Liver (tissue), 9 donors: ENCODE data around the gene FARSB. TPM values are rescaled to one million over a fixed set of nuclear protein-coding genes. Genes with fewer than 3 reads are reported as not detected.

Experiments used
- DNase-seq: peaks from one replicate; pipeline ENCODE4 v3.0.0-alpha.2; 2017; ENCODE audit warnings: low spot score
- H3K27ac ChIP-seq, 2 donors: one replicate each; pipeline ENCODE4 v1.7.0; 2013; ENCODE audit warnings: inconsistent platforms in 2 of 2, low read length in 2 of 2, control low read depth in 1 of 2, low read depth in 1 of 2, mild to moderate bottlenecking in 1 of 2
- H3K27me3 ChIP-seq, 4 donors: one replicate each; pipeline versions ENCODE4 v1.6.1 to v1.7.0; 2013; ENCODE audit warnings: low read length in 3 of 4, inconsistent platforms in 1 of 4, mild to moderate bottlenecking in 1 of 4, moderate library complexity in 1 of 4; ENCODE audit not compliant: control insufficient read depth in 4 of 4, insufficient read depth in 4 of 4
- H3K36me3 ChIP-seq, 4 donors: one replicate each; pipeline versions ENCODE4 v1.6.1 to v1.7.0; 2013; ENCODE audit warnings: low read length in 3 of 4, mild to moderate bottlenecking in 3 of 4, low read depth in 1 of 4, moderate library complexity in 1 of 4; ENCODE audit not compliant: control insufficient read depth in 4 of 4, insufficient read depth in 3 of 4
- H3K4me1 ChIP-seq, 4 donors: one replicate each; pipeline versions ENCODE4 v1.6.1 to v1.7.0; 2013; ENCODE audit warnings: low read length in 3 of 4, mild to moderate bottlenecking in 3 of 4, moderate library complexity in 1 of 4; ENCODE audit not compliant: control insufficient read depth in 4 of 4, insufficient read depth in 4 of 4
- H3K4me3 ChIP-seq, 3 donors: one replicate each; pipeline versions ENCODE4 v1.6.1 to v1.7.0; 2013; ENCODE audit warnings: low read length in 3 of 3, control low read depth in 1 of 3, low read depth in 1 of 3, mild to moderate bottlenecking in 1 of 3
- H3K9ac ChIP-seq, 2 donors: one replicate each; pipeline ENCODE4 v1.7.0; 2013; ENCODE audit warnings: low read length in 2 of 2, mild to moderate bottlenecking in 2 of 2, moderate library complexity in 2 of 2, control low read depth in 1 of 2, low read depth in 1 of 2
- H3K9me3 ChIP-seq, 4 donors: one replicate each; pipeline versions ENCODE4 v1.6.1 to v1.7.0; 2013; ENCODE audit warnings: low read length in 3 of 4; ENCODE audit not compliant: control insufficient read depth in 4 of 4
- ATF3 ChIP-seq: IDR thresholded peaks from 2 replicates; pipeline ENCODE4 v1.6.1; 2016; ENCODE audit warnings: antibody characterized with exemption
- EGR1 ChIP-seq, 2 donors: IDR thresholded peaks; 2 replicates each; pipeline ENCODE4 v1.6.1; 2016 to 2018; ENCODE audit warnings: antibody characterized with exemption in 2 of 2, low read depth in 2 of 2
- FOXA2 ChIP-seq: IDR thresholded peaks from 2 replicates; pipeline ENCODE4 v1.6.1; 2016; ENCODE audit warnings: antibody characterized with exemption
- GABPA ChIP-seq, 2 donors: IDR thresholded peaks in 1 of 2; conservative IDR thresholded peaks in 1 of 2; 2 replicates each; pipeline ENCODE4 v1.6.1; 2016; ENCODE audit warnings: antibody characterized with exemption in 2 of 2, mild to moderate bottlenecking in 1 of 2, moderate library complexity in 1 of 2
- HNF4G ChIP-seq: IDR thresholded peaks from 2 replicates; pipeline ENCODE4 v1.6.1; 2016; ENCODE audit warnings: antibody characterized with exemption
- JUND ChIP-seq, 2 donors: IDR thresholded peaks; 2 replicates each; pipeline ENCODE4 v1.6.1; 2016; ENCODE audit warnings: antibody characterized with exemption in 2 of 2
- NR2F2 ChIP-seq: IDR thresholded peaks from 2 replicates; pipeline ENCODE4 v1.6.1; 2016; ENCODE audit warnings: antibody characterized with exemption
- RAD21 ChIP-seq, 2 donors: IDR thresholded peaks; 2 replicates each; pipeline ENCODE4 v1.6.1; 2016; ENCODE audit warnings: antibody characterized with exemption in 2 of 2, mild to moderate bottlenecking in 2 of 2
- RXRA ChIP-seq, 2 donors: IDR thresholded peaks; 2 replicates each; pipeline ENCODE4 v1.6.1; 2017 to 2018; ENCODE audit warnings: antibody characterized with exemption in 2 of 2, mild to moderate bottlenecking in 1 of 2
- SP1 ChIP-seq: IDR thresholded peaks from 2 replicates; pipeline ENCODE4 v1.6.1; 2018; ENCODE audit warnings: antibody characterized with exemption, mild to moderate bottlenecking
- TAF1 ChIP-seq: conservative IDR thresholded peaks from 2 replicates; pipeline ENCODE4 v1.6.1; 2016; ENCODE audit warnings: antibody characterized with exemption, mild to moderate bottlenecking
- YY1 ChIP-seq: IDR thresholded peaks from 2 replicates; pipeline ENCODE4 v1.6.1; 2016; ENCODE audit warnings: antibody characterized with exemption, mild to moderate bottlenecking
- ZBTB33 ChIP-seq: IDR thresholded peaks from 2 replicates; pipeline ENCODE4 v1.6.1; 2016; ENCODE audit warnings: antibody characterized with exemption
- WGBS: extraction: QIAGEN DNeasy Blood & Tissue Kit; methylation state at CpG from one replicate; pipeline ENCODE4 v1.1.7; 2013; 5-methylcytosine and 5-hydroxymethylcytosine counted together
- polyA plus RNA-seq, 2 donors: library from polyadenylated mRNA; stranded (reverse) in 1 of 2; unstranded in 1 of 2; fragments of 200-250 nt in 1 of 2; fragments of >200 nt in 1 of 2; fragmentation: Nextera tagmentation in 1 of 2; extraction: Ambion mirVana in 1 of 2; gene quantifications; one replicate each; pipeline versions ENCODE4 v1.2.1 to v1.2.3, GENCODE V29; 2013 to 2015
- total RNA-seq, 2 donors: library from RNA; depleted of rRNA; stranded (reverse); fragments of >200 nt; gene quantifications; one replicate each; pipeline ENCODE4 v1.2.3, GENCODE V29; 2014
- TF ChIP-seq, protein P1 (sequence below): IDR thresholded peaks from 2 replicates; pipeline ENCODE4 v1.6.1; 2016; ENCODE audit warnings: antibody characterized with exemption, mild to moderate bottlenecking
- TF ChIP-seq, protein P2 (sequence below): fragments of 150-350 bp; IDR thresholded peaks from 2 replicates; pipeline ENCODE4 v1.5.1; 2017; ENCODE audit warnings: improper control_type of control experiment, low read depth, low read length; ENCODE audit not compliant: missing input control
- donor health status: healthy.
- donor health status: healthy.
- donor health status: healthy.
- donor health status: healthy.
- donor health status: healthy.

The FARSB gene
- total and polyA plus RNA-seq, 4 donors, result 5.5 to 9.7 (median 8.9) TPM

DNA sequence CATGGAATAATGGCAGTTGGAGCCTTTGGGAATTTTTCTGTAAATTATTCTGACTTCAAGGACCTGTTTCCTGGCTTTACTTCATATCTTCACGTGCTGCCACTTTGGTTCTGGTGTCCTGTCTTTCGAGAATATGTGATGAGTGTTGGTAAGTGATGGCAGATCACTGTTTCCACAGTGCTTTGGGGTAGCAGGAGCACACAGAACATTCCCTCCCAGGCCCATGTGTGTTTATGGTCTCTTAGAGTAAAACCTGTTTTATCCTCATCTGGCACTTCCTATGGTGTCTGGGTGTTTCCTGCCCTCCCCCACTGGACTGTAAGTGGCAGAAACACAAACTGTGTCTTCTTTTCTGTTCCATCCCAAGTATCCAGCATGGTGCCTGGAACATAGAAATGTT is 33.4 kb upstream of the FARSB start:
- TF ChIP-seq ATF3, result no peak
- TF ChIP-seq NR2F2, result no peak
- no peak for TF ChIP-seq EGR1 (IDR thresholded peaks at IDR 0.05; ENCODE audit: low read depth in 2 of 2)
- TF ChIP-seq, protein P1, sequence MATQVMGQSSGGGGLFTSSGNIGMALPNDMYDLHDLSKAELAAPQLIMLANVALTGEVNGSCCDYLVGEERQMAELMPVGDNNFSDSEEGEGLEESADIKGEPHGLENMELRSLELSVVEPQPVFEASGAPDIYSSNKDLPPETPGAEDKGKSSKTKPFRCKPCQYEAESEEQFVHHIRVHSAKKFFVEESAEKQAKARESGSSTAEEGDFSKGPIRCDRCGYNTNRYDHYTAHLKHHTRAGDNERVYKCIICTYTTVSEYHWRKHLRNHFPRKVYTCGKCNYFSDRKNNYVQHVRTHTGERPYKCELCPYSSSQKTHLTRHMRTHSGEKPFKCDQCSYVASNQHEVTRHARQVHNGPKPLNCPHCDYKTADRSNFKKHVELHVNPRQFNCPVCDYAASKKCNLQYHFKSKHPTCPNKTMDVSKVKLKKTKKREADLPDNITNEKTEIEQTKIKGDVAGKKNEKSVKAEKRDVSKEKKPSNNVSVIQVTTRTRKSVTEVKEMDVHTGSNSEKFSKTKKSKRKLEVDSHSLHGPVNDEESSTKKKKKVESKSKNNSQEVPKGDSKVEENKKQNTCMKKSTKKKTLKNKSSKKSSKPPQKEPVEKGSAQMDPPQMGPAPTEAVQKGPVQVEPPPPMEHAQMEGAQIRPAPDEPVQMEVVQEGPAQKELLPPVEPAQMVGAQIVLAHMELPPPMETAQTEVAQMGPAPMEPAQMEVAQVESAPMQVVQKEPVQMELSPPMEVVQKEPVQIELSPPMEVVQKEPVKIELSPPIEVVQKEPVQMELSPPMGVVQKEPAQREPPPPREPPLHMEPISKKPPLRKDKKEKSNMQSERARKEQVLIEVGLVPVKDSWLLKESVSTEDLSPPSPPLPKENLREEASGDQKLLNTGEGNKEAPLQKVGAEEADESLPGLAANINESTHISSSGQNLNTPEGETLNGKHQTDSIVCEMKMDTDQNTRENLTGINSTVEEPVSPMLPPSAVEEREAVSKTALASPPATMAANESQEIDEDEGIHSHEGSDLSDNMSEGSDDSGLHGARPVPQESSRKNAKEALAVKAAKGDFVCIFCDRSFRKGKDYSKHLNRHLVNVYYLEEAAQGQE, result no peak
- TF ChIP-seq FOXA2, result no peak
- no peak for TF ChIP-seq SP1
- TF ChIP-seq, protein P2, sequence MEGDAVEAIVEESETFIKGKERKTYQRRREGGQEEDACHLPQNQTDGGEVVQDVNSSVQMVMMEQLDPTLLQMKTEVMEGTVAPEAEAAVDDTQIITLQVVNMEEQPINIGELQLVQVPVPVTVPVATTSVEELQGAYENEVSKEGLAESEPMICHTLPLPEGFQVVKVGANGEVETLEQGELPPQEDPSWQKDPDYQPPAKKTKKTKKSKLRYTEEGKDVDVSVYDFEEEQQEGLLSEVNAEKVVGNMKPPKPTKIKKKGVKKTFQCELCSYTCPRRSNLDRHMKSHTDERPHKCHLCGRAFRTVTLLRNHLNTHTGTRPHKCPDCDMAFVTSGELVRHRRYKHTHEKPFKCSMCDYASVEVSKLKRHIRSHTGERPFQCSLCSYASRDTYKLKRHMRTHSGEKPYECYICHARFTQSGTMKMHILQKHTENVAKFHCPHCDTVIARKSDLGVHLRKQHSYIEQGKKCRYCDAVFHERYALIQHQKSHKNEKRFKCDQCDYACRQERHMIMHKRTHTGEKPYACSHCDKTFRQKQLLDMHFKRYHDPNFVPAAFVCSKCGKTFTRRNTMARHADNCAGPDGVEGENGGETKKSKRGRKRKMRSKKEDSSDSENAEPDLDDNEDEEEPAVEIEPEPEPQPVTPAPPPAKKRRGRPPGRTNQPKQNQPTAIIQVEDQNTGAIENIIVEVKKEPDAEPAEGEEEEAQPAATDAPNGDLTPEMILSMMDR, result no peak
- no peak for TF ChIP-seq RXRA (IDR thresholded peaks at IDR 0.05)
- TF ChIP-seq HNF4G, result no peak
- no peak for TF ChIP-seq GABPA (IDR thresholded peaks at IDR 0.05 in 1 of 2, conservative IDR thresholded peaks at IDR 0.05 in 1 of 2)
- TF ChIP-seq ZBTB33, result no peak
- no peak for TF ChIP-seq YY1
- Histone ChIP-seq H3K4me3 (no peak overlapping the region), H3K9ac (no peak overlapping the region), H3K36me3 (peaks cover 0 to 12% (median 5%) of the 10 kb centered on the region in 4 donors), H3K27me3 (no peaks in the 10 kb centered on the region), H3K27ac (no peak overlapping the region), H3K9me3 (no peaks in the 10 kb centered on the region), H3K4me1 (peaks cover 0 to 8% (median 5%) of the 10 kb centered on the region in 4 donors)
- WGBS, result 87% methylated on average over 2 of the region's 2 CpGs
- no peak for DNase-seq

GRCh38 chr2:222688917-222689316 is 33.0 kb upstream of the FARSB start:
- H3K4me1 ChIP-seq, result peaks cover 0 to 8% (median 5%) of the 10 kb centered on the region in 4 donors
- 93% methylated on average over 2 of the region's 2 CpGs for WGBS
- no peak overlapping the region for H3K27ac ChIP-seq
- no peak overlapping the region for H3K9ac ChIP-seq
- no peak for DNase-seq
- H3K36me3 ChIP-seq, result peaks cover 0 to 8% (median 5%) of the 10 kb centered on the region in 4 donors
- no peaks in the 10 kb centered on the region for H3K27me3 ChIP-seq
- no peak overlapping the region for H3K4me3 ChIP-seq
- TF ChIP-seq EGR1 (IDR thresholded peaks at IDR 0.05; ENCODE audit: low read depth in 2 of 2) (no peak), ATF3 (no peak), JUND (IDR thresholded peaks at IDR 0.05) (no peak), ZBTB33 (no peak), YY1 (no peak), HNF4G (no peak), RAD21 (IDR thresholded peaks at IDR 0.05) (no peak), FOXA2 (no peak), NR2F2 (no peak), TAF1 (no peak)
- TF ChIP-seq, protein P2, result no peak
- no peaks in the 10 kb centered on the region for H3K9me3 ChIP-seq
